HG02943 (cell line): ENCODE measurements around the gene AGPS.
"Not testable (repeated sequence)": the region's sequence is repeated elsewhere in the genome, so short reads cannot be mapped to it uniquely, and the experiment has no call there.

Experiments used
- ATAC-seq: cut with Tn5 transposase; IDR thresholded peaks from one replicate; pipeline ENCODE4 v1.9.1; 2021; ENCODE audit warnings: mild to moderate bottlenecking, low read depth, moderate library complexity; ENCODE audit not compliant: unreplicated experiment

The AGPS gene

DNA sequence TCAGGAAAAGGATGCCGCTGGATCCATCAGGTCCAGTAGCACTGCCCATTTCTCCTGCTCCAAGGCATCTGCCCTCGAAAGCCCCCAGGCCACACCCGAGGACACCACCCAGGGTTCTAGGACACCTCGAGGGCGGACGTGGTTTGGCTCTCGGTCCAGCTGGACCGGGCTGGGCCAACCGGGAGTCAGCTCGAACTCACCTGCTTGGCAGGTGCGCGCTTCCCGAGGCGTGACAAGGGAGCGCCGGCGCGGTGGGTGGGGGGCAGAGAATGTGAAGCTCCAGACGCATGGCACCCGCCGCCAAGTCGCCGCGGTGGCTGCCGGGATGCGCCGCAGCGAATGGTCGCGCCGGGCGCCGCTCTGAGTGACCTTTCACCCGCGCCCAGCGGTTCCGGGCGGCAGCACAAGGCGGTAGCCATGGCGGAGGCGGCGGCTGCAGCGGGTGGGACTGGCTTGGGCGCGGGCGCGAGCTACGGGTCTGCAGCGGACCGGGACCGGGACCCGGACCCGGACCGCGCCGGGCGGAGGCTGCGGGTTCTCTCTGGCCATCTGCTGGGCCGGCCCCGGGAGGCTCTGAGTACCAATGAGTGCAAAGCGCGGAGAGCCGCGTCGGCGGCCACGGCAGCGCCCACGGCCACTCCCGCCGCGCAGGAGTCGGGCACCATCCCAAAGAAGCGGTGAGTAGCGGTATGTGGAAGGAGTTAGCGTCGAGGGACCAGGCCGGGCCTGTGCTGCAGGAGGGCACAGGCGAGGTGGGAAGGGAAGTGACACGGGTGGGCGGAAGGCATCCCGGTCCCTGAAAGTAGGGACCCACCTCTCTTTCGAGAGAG, at the start of gene AGPS:
AGPS (plus strand) TSS at position 401 of the 830 bp plus-strand sequence; CDS start at position 418, 17 bp downstream.
- ATAC-seq: peak; percentile 91

DNA sequence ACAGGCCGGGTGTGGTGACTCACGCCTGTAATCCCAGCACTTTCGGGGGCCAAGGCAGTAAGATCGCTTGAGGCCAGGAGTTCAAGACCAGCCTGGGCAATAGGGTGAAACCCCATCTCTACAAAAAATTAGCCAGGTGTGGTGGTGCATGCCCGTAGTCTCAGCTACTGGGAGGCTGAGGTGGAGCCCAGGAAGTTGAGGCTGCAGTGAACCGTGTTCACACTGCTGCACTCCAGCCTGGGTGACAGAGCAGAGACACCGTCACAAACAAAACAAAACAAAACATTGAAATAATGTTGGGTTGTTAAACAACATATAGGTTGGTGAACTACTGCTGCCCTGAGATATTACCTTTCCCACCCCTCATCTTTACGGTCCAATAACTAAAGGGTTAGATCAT, 48.8 kb upstream of the AGPS start:
- ATAC-seq: no peak

DNA sequence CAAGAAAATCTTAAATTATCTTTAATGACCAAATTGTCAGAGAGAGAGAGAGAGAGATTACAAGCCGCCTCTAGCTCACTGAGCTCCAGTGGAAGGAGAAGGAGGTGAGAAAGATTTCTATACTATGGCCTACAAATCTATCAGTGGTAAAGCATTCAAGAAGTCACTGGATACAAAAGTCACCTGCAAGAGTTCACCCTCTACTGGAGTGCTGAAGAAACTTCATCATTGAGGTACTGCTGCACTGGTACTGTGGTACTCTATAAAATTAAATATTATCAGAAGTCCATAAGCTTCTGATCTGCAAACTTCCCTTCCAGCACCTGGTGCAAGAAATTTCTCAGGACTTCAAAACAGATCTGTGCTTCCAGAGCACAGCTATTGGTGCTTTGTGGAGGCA, 48.3 kb upstream of the AGPS start:
- no peak for ATAC-seq

DNA sequence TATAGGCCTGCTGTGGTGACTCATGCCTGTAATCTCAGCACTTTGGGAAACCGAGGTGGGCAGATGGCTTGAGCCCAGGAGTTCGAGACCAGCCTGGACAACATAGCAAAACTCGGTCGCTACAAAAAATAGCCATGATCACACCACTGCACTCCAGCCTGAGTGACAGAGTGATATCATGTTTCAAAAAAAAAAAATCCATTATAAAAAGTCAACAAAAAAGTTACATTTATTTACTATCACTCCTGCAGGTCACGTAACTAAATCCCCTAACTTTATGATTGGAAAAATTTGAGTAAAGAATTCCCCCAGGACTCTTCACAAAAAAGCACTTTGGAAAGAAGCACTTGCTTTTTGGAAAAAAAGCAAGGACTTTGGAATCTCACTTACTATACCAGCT, 46.4 kb upstream of the AGPS start:
- no peak for ATAC-seq

DNA sequence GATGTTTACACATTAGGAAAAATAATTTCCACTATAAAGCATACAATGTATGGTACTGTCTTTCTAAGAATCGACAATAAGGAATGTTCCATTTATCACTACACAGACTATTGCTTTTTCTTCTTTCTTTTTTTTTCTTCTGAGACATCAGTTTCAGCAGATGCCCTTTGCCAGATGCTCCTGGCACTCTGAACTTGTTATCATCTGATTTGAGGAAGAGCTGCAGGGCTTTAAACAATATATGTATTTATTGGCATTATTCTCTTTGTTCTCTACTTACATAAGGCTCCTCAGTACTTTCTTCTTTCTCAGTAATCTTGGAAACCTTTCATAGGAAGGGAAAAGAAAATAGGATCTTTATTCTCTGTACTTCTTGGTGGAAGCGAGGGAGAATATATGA, 45.0 kb upstream of the AGPS start:
- no peak for ATAC-seq

DNA sequence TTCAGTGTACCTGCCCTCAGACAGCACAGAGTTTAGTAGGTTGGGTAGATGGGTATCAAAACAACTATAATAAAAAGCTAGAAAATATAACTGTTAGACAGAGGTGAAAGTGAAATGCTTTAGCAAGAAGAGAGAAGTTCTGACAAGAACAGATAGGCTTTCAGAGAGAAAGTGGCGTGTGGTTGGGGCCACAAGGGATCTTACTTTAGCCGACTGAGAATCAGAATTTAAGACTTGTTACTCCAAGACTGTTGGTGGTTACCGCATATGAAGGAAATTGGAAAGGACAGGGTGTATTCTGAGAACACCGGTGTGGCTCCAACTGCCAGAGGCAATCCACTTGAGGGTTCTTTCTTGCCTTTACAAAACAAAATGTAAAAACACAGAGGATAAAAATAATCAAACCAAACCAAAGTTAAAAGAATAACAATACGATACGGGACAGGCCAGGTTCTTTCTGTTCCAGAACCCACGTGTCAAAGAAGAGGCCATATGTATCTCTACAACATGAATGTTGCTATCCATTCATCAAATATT, 44.4 kb upstream of the AGPS start:
- ATAC-seq: no peak

DNA sequence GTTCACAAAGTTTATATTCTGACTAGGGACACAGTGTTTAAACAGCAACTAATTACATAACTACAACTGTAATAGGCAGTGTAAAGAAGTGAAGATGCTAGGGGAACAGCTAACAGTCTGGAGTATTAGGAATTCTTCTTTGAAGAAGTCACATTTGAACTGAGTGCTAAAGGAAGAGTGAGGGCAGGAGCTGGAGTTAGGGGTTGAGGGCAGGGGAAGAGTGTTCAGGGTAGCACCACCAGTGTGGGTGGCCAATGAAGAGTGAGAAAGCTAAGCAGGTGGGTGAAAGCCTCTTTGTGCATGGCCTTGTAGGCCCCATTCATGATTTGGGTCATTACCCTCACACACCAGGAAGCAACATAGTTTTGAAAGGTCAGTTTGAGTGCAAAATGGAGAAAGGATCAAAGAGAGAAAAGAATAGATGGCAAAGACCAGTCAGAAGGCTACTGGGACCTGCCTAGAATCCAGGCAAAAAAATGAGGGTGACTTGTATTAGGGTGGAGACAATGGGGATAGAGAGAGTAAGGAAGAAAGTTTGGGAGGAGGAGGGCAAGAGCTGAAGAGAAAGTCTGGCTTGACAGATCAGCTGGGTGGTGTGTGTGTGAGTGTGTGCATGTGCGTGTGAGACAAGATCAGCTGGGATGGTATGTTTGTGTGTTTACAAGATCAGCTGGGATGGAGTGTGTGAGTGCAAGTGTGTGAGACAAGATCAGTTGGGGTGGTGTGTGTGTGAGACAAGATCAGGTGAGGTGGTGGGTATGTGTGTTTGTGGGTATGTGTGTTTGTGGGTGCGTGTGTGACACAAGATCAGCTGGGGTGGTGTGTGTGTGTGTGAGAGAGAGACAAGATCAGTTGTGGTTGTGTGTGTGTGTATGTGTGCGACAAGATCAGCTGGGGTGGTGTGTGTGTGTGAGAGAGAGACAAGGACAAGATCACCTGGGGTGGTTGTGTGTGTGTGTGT, 43.6 kb upstream of the AGPS start:
- ATAC-seq: no peak

DNA sequence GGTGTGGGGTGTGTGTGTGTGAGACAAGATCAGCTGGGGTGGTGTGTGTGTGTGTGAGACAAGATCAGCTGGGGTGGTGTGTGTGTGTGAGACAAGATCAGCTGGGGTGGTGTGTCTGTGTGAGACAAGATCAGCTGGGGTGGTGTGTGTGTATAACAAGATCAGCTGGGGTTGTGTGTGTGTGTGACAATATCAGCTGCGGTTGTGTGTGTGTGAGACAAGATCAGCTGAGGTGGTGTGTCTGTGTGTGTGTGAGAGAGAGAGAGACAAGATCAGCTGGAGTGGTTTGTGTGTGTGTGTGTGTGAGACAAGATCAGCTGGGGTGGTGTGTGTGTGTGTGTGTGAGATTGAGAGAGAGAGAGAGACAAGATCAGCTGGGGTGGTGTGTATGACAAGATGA, 41.9 kb upstream of the AGPS start:
- not testable (repeated sequence) for ATAC-seq

DNA sequence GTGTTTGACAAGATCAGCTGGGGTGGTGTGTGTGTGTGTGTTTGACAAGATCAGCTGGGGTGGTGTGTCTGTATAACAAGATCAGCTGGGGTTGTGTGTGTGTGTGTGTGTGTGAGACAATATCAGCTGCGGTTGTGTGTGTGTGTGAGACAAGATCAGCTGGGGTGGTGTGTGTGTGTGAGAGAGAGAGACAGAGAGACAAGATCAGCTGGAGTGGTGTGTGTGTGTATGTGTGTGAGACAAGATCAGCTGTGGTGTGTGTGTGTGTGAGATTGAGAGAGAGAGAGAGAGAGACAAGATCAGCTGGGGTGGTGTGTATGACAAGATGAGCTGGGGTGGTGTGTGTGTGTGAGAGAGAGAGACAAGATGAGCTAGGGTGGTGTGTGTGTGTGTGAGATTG, 41.5 kb upstream of the AGPS start:
- ATAC-seq: not testable (repeated sequence)

DNA sequence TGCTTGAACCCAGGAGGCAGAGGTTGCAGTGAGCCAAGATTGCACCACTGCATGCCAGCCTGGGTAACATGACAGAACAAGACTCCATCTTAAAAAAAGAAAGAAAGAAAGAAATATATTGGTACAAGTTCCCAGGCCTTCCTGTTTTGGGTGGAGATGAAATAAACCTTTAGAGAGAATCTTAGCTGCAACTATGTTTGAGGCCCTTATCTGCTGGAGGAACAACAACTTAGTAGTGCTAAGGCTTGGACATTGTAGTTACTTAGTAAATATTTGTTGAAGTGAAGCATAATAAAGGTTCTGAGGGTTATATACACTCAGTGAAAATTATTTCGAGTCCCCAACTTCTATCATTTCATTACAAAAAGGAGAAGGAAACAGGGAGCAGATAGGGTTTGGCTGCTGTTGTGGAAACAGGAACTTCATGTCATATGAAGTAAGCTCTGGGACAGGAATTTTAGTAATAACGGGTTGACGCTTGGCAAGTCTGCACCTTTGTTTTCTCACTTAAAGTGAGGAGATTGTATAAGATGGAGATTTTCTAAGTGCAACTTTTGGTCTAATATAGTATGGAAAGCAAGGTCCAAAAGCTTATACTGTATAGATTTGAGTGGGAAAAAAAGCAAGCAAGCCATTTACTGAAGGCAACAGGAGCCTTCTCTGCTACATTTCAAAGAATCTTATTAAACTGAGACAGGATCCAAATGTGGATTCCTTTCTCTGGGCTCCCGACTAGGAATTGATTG, 40.0 kb upstream of the AGPS start:
- no peak for ATAC-seq

DNA sequence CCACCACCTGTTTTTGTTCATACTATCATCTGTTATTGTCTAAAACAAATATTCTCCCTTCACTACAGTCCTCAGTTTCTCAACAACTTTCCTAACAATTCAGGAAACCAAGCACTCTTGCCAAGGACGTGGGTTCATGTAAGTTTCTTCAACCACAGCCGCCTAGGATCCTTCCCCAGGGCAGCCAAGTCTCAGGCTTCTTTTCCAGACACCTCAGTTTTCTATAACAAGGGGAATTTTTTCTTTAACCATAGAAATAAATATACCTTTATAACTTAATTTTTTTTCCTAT, 39.4 kb upstream of the AGPS start:
- no peak for ATAC-seq

DNA sequence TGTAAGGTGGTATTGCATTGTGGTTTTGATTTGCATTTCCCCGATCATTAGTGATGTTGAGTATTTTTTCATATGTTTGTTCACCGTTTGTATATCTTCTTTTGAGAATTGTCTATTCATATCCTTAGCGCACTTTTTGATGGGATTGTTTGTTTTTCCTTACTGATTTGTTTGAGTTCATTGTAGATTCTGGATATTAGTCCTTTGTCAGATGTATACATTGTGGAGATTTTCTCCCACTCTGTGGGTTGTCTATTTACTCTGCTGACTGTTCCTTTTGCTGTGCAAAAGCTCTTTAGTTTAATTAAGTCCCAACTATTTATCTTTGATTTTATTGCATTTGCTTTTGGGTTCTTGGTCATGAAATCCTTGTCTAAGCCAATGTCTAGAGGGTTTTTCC, 38.0 kb upstream of the AGPS start:
- not testable (repeated sequence) for ATAC-seq

DNA sequence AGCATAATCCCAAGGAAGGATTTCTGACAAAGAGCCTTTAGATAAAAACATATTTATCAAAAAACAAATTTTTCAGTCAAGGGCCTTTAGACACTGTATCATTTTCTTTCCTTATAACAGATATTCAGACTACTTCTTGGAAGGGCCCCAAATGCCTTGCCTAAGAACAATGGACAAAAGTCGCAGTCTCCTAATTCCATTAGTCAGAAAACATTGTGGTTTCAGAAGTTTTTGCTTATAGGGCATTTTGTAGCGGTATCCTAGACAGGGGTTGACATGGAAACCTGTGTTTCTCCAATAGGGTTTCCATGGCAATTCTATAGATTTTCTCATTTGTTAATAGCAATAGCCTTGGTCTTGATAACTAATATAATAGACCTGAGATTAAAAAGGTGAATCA, 36.7 kb upstream of the AGPS start:
- no peak for ATAC-seq

DNA sequence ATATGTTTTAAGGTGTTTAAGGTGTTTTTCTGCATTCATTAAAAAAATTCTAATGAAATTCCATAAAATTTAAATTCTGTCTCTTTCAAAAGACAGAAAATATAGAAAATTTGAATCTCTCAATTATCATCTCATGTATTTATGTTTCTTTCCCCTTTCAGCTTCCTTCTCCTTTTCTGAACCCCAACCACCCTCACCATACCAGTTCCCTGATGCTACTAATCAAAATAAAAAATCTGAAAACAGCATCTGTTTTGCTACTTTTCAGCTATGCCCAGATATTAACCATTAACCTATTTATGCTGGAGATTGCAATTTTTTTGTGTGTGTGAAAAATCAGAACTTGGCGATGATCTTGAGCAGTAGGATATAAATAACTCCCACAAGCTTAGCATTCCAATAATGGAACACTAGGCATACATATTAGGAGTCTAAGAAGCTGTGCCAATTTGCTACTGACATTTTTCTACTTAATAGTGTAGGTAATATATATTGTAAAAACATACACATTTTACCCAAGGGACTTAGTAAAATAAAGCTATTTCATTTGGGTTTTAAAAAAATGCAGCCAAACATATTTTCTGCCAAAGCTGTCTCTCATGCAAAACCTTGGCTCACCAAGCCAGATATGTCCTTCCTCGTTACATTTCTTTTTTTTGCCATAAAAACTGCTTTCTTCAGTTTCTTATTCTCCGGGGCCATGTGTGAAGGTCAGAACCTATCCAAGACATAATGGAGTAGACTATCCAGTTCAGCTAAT, 32.6 kb upstream of the AGPS start:
- no peak for ATAC-seq

DNA sequence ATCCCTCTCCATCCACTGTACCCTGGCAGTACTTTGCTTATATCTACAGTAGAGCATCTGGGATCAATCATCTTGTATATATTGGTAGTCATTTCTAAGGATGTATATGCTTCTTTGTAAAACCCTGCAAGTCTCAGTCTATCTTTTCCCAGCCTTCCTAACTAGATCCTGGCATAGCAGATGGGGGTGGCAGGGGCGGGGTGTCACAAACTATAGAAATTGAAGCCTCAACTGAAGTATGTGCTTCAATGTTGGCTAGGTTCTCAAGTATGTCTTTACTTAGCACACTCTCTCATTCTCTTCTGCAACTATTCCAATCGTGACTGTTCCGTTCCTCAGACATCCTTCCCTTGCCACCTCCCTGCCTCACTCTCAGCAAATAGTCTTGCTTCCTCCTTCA, 30.1 kb upstream of the AGPS start:
- no peak for ATAC-seq

DNA sequence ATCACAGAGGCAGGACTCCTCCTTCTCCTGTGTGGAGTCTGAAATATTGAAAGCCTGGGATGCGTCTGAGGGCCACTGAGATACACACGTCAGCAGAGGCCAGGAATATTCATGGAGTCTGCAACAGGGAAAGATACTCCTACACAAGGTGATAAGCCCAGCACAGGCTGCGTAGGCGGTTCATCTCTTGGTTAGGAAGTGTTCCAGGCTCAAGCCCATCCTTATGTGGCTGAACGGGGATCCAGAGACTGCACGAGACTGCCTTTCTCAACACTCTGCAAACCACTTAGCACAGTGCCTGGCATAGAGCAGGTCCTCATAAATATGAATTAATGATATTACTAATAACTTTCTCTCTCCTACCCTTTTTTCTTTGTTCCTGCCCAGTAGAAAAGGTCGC, 29.2 kb upstream of the AGPS start:
- ATAC-seq: no peak

DNA sequence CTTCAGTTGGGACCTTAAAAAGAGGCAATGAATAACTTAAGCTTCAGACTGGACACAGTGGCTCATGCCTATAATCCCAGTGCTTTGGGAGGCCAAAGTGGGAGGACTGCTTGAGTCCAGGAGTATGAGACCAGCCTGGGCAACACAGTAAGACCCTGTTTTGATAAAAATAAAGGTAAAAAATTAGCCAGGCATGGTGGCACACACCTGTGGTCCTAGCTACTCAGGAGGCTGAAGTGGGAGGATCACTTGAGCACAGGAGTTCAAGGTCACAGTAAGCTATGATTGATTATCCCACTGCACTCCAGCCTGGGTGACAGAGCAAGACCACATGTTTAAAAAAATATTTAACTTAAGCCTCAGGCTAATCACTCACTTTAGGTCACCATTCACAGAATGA, 26.8 kb upstream of the AGPS start:
- ATAC-seq: not testable (repeated sequence)

DNA sequence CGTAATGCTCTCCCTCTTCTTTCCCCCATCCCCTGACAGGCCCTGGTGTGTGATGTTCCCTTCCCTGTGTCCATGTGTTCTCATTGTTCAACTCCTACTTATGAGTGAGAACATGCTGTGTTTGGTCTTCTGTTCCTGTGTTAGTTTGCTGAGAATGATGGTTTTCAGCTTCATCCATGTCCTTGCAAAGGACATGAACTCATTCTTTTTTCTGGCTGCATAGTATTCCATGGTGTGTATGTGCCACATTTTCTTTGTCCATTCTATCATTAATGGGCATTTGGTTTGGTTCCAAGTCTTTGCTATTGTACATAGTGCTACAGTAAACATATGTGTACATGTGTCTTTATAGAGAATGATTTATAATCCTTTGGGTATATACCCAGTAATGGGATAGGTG, 24.6 kb upstream of the AGPS start:
- ATAC-seq: not testable (repeated sequence)

DNA sequence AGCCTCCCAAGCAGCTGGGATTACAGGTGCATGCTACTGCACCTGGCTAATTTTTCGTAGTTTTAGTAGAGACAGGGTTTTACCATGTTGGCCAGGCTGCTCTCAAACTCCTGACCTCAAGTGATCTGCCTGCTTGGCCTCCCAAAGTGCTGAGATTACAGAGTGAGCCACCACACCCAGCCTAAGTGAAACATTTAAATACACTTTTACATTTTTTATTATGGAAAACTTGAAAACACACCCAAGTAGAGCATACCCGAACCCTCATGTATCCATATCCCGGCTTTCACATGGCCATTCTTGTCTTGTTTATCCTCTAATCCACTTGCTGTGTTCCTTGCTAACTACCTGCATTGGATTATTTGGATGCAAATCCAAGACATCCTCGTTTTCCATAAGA, 13.2 kb upstream of the AGPS start:
- ATAC-seq: no peak

DNA sequence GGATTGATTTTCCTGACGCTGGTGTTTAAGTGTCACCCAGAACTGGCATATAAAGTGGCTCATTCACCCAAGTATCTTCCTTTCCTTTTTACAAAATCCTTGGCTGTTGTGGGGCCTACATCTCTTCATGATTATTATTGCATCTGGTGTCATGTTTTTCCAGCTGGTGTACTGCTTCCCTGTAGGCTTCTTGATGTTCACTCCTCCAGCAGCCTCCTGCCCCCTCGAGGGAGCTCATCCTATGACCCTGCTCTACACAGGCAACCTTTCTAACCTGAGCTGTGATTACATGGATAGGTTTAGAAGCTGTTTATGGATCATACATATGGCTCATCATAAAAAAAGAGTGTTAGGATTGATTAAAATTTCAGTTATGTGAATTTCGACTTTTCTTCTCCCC, 12.4 kb upstream of the AGPS start:
- ATAC-seq: no peak
